ENCODE results near the gene WDFY2.
"Not testable (repeated sequence)": the region's sequence is repeated elsewhere in the genome, so short reads cannot be mapped to it uniquely, and the experiment has no call there.

Gene WDFY2

GRCh38 chr13:51639171-51639570, 54.9 kb downstream of the WDFY2 start:
- TF ChIP-seq CTCF (IDR thresholded peaks at IDR 0.05; ENCODE audit: insufficient read depth, low read depth, low read length, missing control alignments), result no peak
- no peak overlapping the region for H3K4me3 ChIP-seq (ENCODE audit: low read depth, low read length)
- DNase-seq (ENCODE audit: low read depth), result no peak

DNA sequence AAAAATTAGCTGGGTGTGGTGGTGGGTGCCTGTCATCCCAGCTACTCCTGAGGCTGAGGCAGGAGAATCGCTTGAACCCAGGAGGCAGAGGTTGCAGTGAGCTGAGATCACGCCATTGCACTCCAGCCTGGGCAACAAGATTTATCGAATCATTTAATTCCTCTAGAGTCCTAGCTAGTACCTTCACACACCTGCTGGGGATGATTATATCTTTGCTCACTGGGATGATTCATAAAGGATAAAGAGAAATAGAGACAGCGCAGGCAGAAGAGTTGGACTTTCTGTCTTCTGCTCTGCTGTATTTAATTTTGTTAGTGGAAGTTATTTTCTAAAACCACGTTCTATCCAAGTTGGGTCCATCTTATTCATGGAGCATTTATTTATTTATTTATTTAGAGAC, 56.4 kb downstream of the WDFY2 start:
- not testable (repeated sequence) for DNase-seq (ENCODE audit: low read depth)

DNA sequence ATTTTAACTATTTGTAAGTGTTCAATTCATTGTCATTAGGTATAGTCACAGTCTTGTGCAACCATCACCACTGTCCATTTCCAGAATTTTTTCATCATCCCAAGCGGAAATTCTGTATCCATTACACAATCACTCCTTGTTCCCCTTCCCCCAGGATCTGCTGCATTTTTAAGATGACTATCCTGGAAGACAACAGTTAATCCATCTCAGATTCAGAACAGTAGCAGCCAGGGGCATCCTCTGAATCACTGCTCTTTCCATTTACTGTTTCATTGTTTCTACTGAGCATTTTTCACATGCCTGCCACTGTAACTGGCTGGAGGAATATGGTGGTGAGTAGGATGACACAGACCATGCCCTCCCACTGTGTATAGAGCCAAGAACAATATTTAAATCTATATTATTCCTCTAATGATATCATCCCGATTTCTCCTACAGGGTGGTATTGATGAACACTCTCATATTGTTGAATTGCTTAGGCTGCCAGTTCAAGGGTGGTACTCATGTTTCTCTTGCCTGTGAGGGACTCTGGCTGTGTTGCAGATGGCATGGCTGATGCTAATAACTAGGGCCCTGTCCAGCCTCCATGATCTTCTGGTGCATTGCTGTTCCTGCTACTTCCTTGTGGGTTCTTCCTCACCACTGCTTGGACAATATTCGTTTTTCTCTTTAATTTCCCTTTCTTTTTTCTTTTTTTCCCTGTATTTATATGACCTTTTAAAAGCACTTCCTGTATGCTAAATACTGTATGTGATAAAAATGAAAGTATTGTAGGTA, 59.0 kb downstream of the WDFY2 start:
- no peak for TF ChIP-seq CTCF (IDR thresholded peaks at IDR 0.05; ENCODE audit: insufficient read depth, low read depth, low read length, missing control alignments)
- no peak for DNase-seq (ENCODE audit: low read depth)
- no peak overlapping the region for H3K4me3 ChIP-seq (ENCODE audit: low read depth, low read length)

More for the DNA sequence above, 56.4 kb downstream of the WDFY2 start:
- not testable (repeated sequence) for H3K4me3 ChIP-seq (ENCODE audit: low read depth, low read length)

DNA sequence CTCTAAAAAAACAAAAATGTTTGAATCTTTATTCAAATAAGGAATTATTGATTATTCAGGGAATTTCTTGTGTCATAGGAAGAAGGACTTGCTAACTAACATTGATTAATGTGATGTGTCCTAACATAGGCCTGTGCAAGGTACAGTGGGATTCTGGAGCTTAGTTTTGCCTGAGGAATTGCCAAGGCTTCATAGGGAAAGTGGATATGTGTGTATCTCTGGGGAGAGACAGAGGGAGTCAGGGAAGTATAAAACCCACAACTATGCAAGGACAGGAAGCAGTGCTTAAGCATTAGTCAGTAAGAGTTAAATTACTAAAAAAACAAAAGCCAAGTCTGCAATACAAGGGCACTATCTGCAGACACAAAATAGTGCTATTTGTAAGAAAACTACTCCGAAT, 59.6 kb downstream of the WDFY2 start:
- no peak for TF ChIP-seq CTCF (IDR thresholded peaks at IDR 0.05; ENCODE audit: insufficient read depth, low read depth, low read length, missing control alignments)
- no peak for DNase-seq (ENCODE audit: low read depth)
- no peak overlapping the region for H3K4me3 ChIP-seq (ENCODE audit: low read depth, low read length)

- peak; percentile 27 for DNase-seq (ENCODE audit: low read depth)
- H3K4me3 ChIP-seq (ENCODE audit: low read depth, low read length), result no peak overlapping the region
- no peak for TF ChIP-seq CTCF (IDR thresholded peaks at IDR 0.05; ENCODE audit: insufficient read depth, low read depth, low read length, missing control alignments)
Observed at GRCh38 chr13:51644654-51645053, 60.4 kb downstream of the WDFY2 start.

DNA sequence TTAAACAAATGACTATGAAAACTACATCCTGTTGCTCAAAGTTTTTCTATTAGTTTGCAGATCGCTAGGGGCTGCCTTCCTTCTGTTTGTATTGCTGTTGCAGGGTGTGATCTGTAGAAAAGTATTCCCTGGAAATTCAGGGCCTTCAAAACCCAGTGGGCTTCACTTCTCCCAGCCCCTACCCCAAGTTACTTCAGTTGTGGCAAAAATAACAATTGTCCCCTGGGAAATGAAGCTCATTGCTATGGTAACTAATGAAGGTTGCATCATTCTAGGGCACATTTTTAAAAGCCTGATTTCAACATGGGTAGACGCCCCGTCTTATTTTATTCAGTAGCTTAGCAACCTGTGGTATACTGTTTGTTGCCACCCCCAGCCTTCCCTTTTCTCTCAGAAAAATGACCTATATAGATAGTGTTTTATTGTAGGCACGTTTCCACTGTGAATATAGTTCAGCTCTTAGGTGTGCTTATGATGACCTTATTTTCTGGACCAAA, 60.9 kb downstream of the WDFY2 start:
- no peak overlapping the region for H3K4me3 ChIP-seq (ENCODE audit: low read depth, low read length)
- DNase-seq (ENCODE audit: low read depth), result peak; percentile 34
- TF ChIP-seq CTCF (IDR thresholded peaks at IDR 0.05; ENCODE audit: insufficient read depth, low read depth, low read length, missing control alignments), result no peak

- DNase-seq (ENCODE audit: low read depth), result no peak
- no peak overlapping the region for H3K4me3 ChIP-seq (ENCODE audit: low read depth, low read length)
- no peak for TF ChIP-seq CTCF (IDR thresholded peaks at IDR 0.05; ENCODE audit: insufficient read depth, low read depth, low read length, missing control alignments)
Observed at GRCh38 chr13:51645761-51646670, 61.8 kb downstream of the WDFY2 start.

Measured in GM12865 (cell line).